ENCODE data around the gene NISCH. TPM values are rescaled to one million over a fixed set of nuclear protein-coding genes. Genes with fewer than 3 reads are reported as not detected.
A peak's percentile ranks its signal among the peaks of the same experiment; 100 is the strongest.

The NISCH gene
- total RNA-seq, 4 donors from 2014 or later = 68.7 to 298 (median 94.6) TPM

- no peak overlapping the region for H3K27ac ChIP-seq
- no peaks in the 10 kb centered on the region for H3K27me3 ChIP-seq
- H3K4me3 ChIP-seq = no peak overlapping the region
- H3K9me3 ChIP-seq = no peaks in the 10 kb centered on the region
- H3K36me3 ChIP-seq = no peaks in the 10 kb centered on the region
- 26% methylated on average over 11 of the region's 13 CpGs for WGBS
- TF ChIP-seq EP300 (IDR thresholded peaks at IDR 0.05) (no peak), POLR2AphosphoS5 (IDR thresholded peaks at IDR 0.05) (no peak), POLR2A (IDR thresholded peaks at IDR 0.05) (no peak), CTCF (IDR thresholded peaks at IDR 0.05) (peak; percentile 98 to 99)
- H3K4me1 ChIP-seq = peaks cover 25% of the 10 kb centered on the region
- DNase-seq (ENCODE audit: low spot score in 2 of 2) = peak in 1 of 2 donors; percentile 78
Observed at GRCh38 chr3:52446631-52447511, 8.5 kb upstream of the NISCH start.

- H3K9me3 ChIP-seq = no peaks in the 10 kb centered on the region
- H3K27me3 ChIP-seq = no peaks in the 10 kb centered on the region
- TF ChIP-seq POLR2AphosphoS5 (IDR thresholded peaks at IDR 0.05) (no peak), EP300 (IDR thresholded peaks at IDR 0.05) (no peak), CTCF (IDR thresholded peaks at IDR 0.05) (no peak), POLR2A (IDR thresholded peaks at IDR 0.05) (no peak)
- H3K36me3 ChIP-seq = no peaks in the 10 kb centered on the region
- WGBS = 80% methylated on average over 12 of the region's 12 CpGs
- peaks cover 24% of the 10 kb centered on the region for H3K4me1 ChIP-seq
- DNase-seq (ENCODE audit: low spot score in 2 of 2) = no peak
- H3K4me3 ChIP-seq = no peak overlapping the region
- H3K27ac ChIP-seq = no peak overlapping the region
Observed at GRCh38 chr3:52447512-52448355, 7.7 kb upstream of the NISCH start.

- Histone ChIP-seq H3K27ac (no peak overlapping the region), H3K36me3 (no peaks in the 10 kb centered on the region), H3K27me3 (no peaks in the 10 kb centered on the region), H3K4me1 (peaks cover 25% of the 10 kb centered on the region), H3K9me3 (no peaks in the 10 kb centered on the region), H3K4me3 (no peak overlapping the region)
- no peak for DNase-seq (ENCODE audit: low spot score in 2 of 2)
- TF ChIP-seq EP300 (IDR thresholded peaks at IDR 0.05) (no peak), POLR2AphosphoS5 (IDR thresholded peaks at IDR 0.05) (no peak), POLR2A (IDR thresholded peaks at IDR 0.05) (no peak), CTCF (IDR thresholded peaks at IDR 0.05) (no peak)
- 79% methylated on average over 6 of the region's 11 CpGs for WGBS
Observed at GRCh38 chr3:52450489-52451236, 4.7 kb upstream of the NISCH start.

- peaks cover 31% of the 10 kb centered on the region for H3K4me1 ChIP-seq
Observed at GRCh38 chr3:52451237-52452083, 3.9 kb upstream of the NISCH start.

GRCh38 chr3:52452126-52452525, 3.3 kb upstream of the NISCH start:
- DNase-seq (ENCODE audit: low spot score in 2 of 2) = no peak
- Histone ChIP-seq H3K4me1 (peaks cover 38% of the 10 kb centered on the region), H3K36me3 (no peaks in the 10 kb centered on the region), H3K27ac (no peak overlapping the region), H3K9me3 (no peaks in the 10 kb centered on the region), H3K4me3 (no peak overlapping the region), H3K27me3 (no peaks in the 10 kb centered on the region)
- 95% methylated on average over 4 of the region's 6 CpGs for WGBS
- TF ChIP-seq CTCF (IDR thresholded peaks at IDR 0.05) (no peak), POLR2AphosphoS5 (IDR thresholded peaks at IDR 0.05) (no peak), POLR2A (IDR thresholded peaks at IDR 0.05) (no peak), EP300 (IDR thresholded peaks at IDR 0.05) (no peak)

More at GRCh38 chr3:52451237-52452083, 3.9 kb upstream of the NISCH start:
- H3K4me3 ChIP-seq = no peak overlapping the region
- H3K27ac ChIP-seq = no peak overlapping the region
- H3K27me3 ChIP-seq = no peaks in the 10 kb centered on the region
- 84% methylated on average over 18 of the region's 24 CpGs for WGBS
- TF ChIP-seq EP300 (IDR thresholded peaks at IDR 0.05) = no peak
- TF ChIP-seq POLR2AphosphoS5 (IDR thresholded peaks at IDR 0.05) = no peak
- no peak for DNase-seq (ENCODE audit: low spot score in 2 of 2)
- H3K9me3 ChIP-seq = no peaks in the 10 kb centered on the region
- no peaks in the 10 kb centered on the region for H3K36me3 ChIP-seq

All from suprapubic skin (tissue), 4 donors.